Tibial artery (tissue), 4 donors: ENCODE measurements around the gene AKAP13.

Source experiments
- DNase-seq, 2 donors: peaks; one replicate each; pipeline ENCODE4 v3.0.0-alpha.2; 2019
- H3K27ac ChIP-seq, 2 donors: fragments of 200-600 bp; sonication (generic) in 1 of 2; 1 replicate in 1 of 2; 2 replicates in 1 of 2; pipeline ENCODE4 v1.5.1; 2018 to 2019; ENCODE audit warnings: mild to moderate bottlenecking in 1 of 2
- H3K27me3 ChIP-seq, 2 donors: fragments of 200-600 bp; sonication (generic) in 1 of 2; one replicate each; pipeline versions ENCODE4 v1.5.1 to v1.6.0; 2016 to 2019
- H3K36me3 ChIP-seq, 3 donors: fragments of 200-600 bp; sonication (generic) in 2 of 3; one replicate each; pipeline ENCODE4 v1.5.1; 2016 to 2019; ENCODE audit warnings: mild to moderate bottlenecking in 2 of 3
- H3K4me1 ChIP-seq, 4 donors: fragments of 200-600 bp; sonication (generic) in 2 of 4; 1 replicate in 3 of 4; 2 replicates in 1 of 4; pipeline ENCODE4 v1.5.1; 2016 to 2019
- H3K4me3 ChIP-seq, 2 donors: fragments of 200-600 bp; sonication (generic) in 1 of 2; 1 replicate in 1 of 2; 2 replicates in 1 of 2; pipeline ENCODE4 v1.5.1; 2018 to 2019; ENCODE audit warnings: mild to moderate bottlenecking in 2 of 2
- H3K9me3 ChIP-seq, 3 donors: fragments of 200-600 bp; sonication (generic) in 1 of 3; one replicate each; pipeline ENCODE4 v1.5.1; 2016 to 2019
- CTCF ChIP-seq, 2 experiments: fragments of 200-600 bp in 1 of 2; fragments of 450-650 bp in 1 of 2; IDR thresholded peaks; one replicate each; pipeline ENCODE4 v1.5.1; 2017 to 2019; ENCODE audit warnings: antibody characterized with exemption in 2 of 2, mild to moderate bottlenecking in 1 of 2, moderate library complexity in 1 of 2
- intact Hi-C: fragments of 100-400 bp; cut with DNase I; formaldehyde crosslinking; loops from one replicate; pipeline ENCODE4 v1.15.0; 2023; ENCODE audit warnings: low total_unique reads

Gene AKAP13

GRCh38 chr15:85490856-85491255, 110.5 kb downstream of the AKAP13 start:
- intact Hi-C loops, result no loop called here
- Histone ChIP-seq H3K36me3 (peaks cover 0 to 5% (median 0%) of the 10 kb centered on the region in 3 donors), H3K27me3 (no peaks in the 10 kb centered on the region), H3K4me1 (no peaks in the 10 kb centered on the region), H3K27ac (no peak overlapping the region), H3K4me3 (no peak overlapping the region), H3K9me3 (no peaks in the 10 kb centered on the region)
- no peak for TF ChIP-seq CTCF (IDR thresholded peaks at IDR 0.05)
- no peak for DNase-seq

GRCh38 chr15:85491691-85492090, 111.3 kb downstream of the AKAP13 start:
- H3K4me1 ChIP-seq, result no peaks in the 10 kb centered on the region
- intact Hi-C loops, result no loop called here
- no peak overlapping the region for H3K27ac ChIP-seq
- no peaks in the 10 kb centered on the region for H3K9me3 ChIP-seq
- H3K4me3 ChIP-seq, result no peak overlapping the region
- H3K36me3 ChIP-seq, result peaks cover 0 to 5% (median 0%) of the 10 kb centered on the region in 3 donors
- DNase-seq, result no peak
- no peaks in the 10 kb centered on the region for H3K27me3 ChIP-seq
- no peak for TF ChIP-seq CTCF (IDR thresholded peaks at IDR 0.05)

- H3K27me3 ChIP-seq, result no peaks in the 10 kb centered on the region
- H3K36me3 ChIP-seq, result peaks cover 0 to 5% (median 0%) of the 10 kb centered on the region in 3 donors
- H3K4me3 ChIP-seq, result no peak overlapping the region
- no peaks in the 10 kb centered on the region for H3K9me3 ChIP-seq
- peaks cover 0 to 2% (median 0%) of the 10 kb centered on the region in 4 donors for H3K4me1 ChIP-seq
- no peak for TF ChIP-seq CTCF (IDR thresholded peaks at IDR 0.05)
- no peak for DNase-seq
- intact Hi-C loops, result no loop called here
- no peak overlapping the region for H3K27ac ChIP-seq
These were observed 112.0 kb downstream of the AKAP13 start for GRCh38 chr15:85492406-85492805.

- Histone ChIP-seq H3K4me1 (peaks cover 0 to 5% (median 0%) of the 10 kb centered on the region in 4 donors), H3K27ac (no peak overlapping the region), H3K27me3 (no peaks in the 10 kb centered on the region), H3K9me3 (no peaks in the 10 kb centered on the region), H3K4me3 (no peak overlapping the region), H3K36me3 (no peaks in the 10 kb centered on the region)
- no peak for TF ChIP-seq CTCF (IDR thresholded peaks at IDR 0.05)
- no peak for DNase-seq
- intact Hi-C loops, result no loop called here
These were observed 112.9 kb downstream of the AKAP13 start for GRCh38 chr15:85493260-85493659.

- peaks cover 0 to 9% (median 0%) of the 10 kb centered on the region in 4 donors for H3K4me1 ChIP-seq
- H3K27ac ChIP-seq, result no peak overlapping the region
- H3K9me3 ChIP-seq, result no peaks in the 10 kb centered on the region
- no peaks in the 10 kb centered on the region for H3K36me3 ChIP-seq
- intact Hi-C loops, result no loop called here
- no peaks in the 10 kb centered on the region for H3K27me3 ChIP-seq
- no peak for DNase-seq
- H3K4me3 ChIP-seq, result no peak overlapping the region
- no peak for TF ChIP-seq CTCF (IDR thresholded peaks at IDR 0.05)
These were observed 113.8 kb downstream of the AKAP13 start for GRCh38 chr15:85494048-85494777.
